HEK293 (cell line): ENCODE results near the gene PTPRR.

Experiments used
- CTCF ChIA-PET: fragments of 350-600 bp; formaldehyde crosslinking; extraction: SDS; loops from one replicate; lab custom pipeline; 2021; ENCODE audit warnings: antibody characterized with exemption; lab: Yijun Ruan, JAX
- POLR2A ChIA-PET: fragments of 300-600 bp; formaldehyde crosslinking; extraction: SDS; loops from one replicate; lab custom pipeline; 2020; ENCODE audit warnings: antibody characterized with exemption, inconsistent platforms; lab: Yijun Ruan, JAX
- H3K27ac ChIP-seq: fragments of 200-500 bp; sonication (Bioruptor generic); 2 replicates; pipeline ENCODE4 v1.5.1; 2014; ENCODE audit warnings: low read depth, low read length, control low read depth, inconsistent platforms; ENCODE audit errors: extremely low read depth
- H3K36me3 ChIP-seq, 2 experiments: fragments of 200-500 bp in 1 of 2; sonication (Bioruptor generic) in 1 of 2; 1 replicate in 1 of 2; 2 replicates in 1 of 2; pipeline ENCODE4 v1.5.1; 2014 to 2017; ENCODE audit warnings: inconsistent platforms in 2 of 2, low read length in 2 of 2; ENCODE audit not compliant: control insufficient read depth in 2 of 2, insufficient read depth in 1 of 2
- H3K4me1 ChIP-seq: fragments of 200-500 bp; sonication (Bioruptor generic); 2 replicates; pipeline ENCODE4 v1.5.1; 2014; ENCODE audit warnings: mild to moderate bottlenecking, low read length, inconsistent platforms; ENCODE audit not compliant: control insufficient read depth, insufficient read depth
- H3K4me3 ChIP-seq: 2 replicates; pipeline ENCODE4 v1.5.1; 2011; ENCODE audit warnings: low read depth, mild to moderate bottlenecking, control low read depth, low read length, moderate library complexity
- H3K9me3 ChIP-seq: fragments of 200-500 bp; sonication (Bioruptor generic); 2 replicates; pipeline ENCODE4 v1.5.1; 2014; ENCODE audit warnings: low read depth, low read length, inconsistent platforms; ENCODE audit not compliant: control insufficient read depth, insufficient read depth
- CTCF ChIP-seq: fragments of 450-650 bp; formaldehyde crosslinking; IDR thresholded peaks from 2 replicates; pipeline ENCODE4 v1.5.1; 2016; ENCODE audit warnings: missing biosample characterization, missing genetic modification characterization
- EGR2 ChIP-seq: fragments of 450-650 bp; formaldehyde crosslinking; IDR thresholded peaks from 2 replicates; pipeline ENCODE4 v1.5.1; 2016; ENCODE audit warnings: low read depth, missing biosample characterization, missing genetic modification characterization
- ELK4 ChIP-seq: IDR thresholded peaks from 2 replicates; pipeline ENCODE4 v1.6.1; 2011; ENCODE audit warnings: mild to moderate bottlenecking, low read depth, low read length, borderline replicate concordance
- KLF10 ChIP-seq: fragments of 450-650 bp; IDR thresholded peaks from 2 replicates; pipeline ENCODE4 v1.5.1; 2018; ENCODE audit warnings: missing biosample characterization, mild to moderate bottlenecking, missing genetic modification characterization
- OVOL3 ChIP-seq: fragments of 450-650 bp; formaldehyde crosslinking; IDR thresholded peaks from 2 replicates; pipeline ENCODE4 v1.5.1; 2016; ENCODE audit warnings: missing biosample characterization, missing genetic modification characterization
- ZBTB1 ChIP-seq: fragments of 450-650 bp; formaldehyde crosslinking; IDR thresholded peaks from 2 replicates; pipeline ENCODE4 v1.5.1; 2016; ENCODE audit warnings: missing biosample characterization, missing genetic modification characterization
- ZBTB20 ChIP-seq: fragments of 450-650 bp; formaldehyde crosslinking; IDR thresholded peaks from 2 replicates; pipeline ENCODE4 v1.5.1; 2016; ENCODE audit warnings: missing biosample characterization, missing genetic modification characterization
- ZBTB49 ChIP-seq: fragments of 450-650 bp; formaldehyde crosslinking; IDR thresholded peaks from 2 replicates; pipeline ENCODE4 v1.5.1; 2016; ENCODE audit warnings: missing biosample characterization, missing genetic modification characterization, low read depth
- ZNF223 ChIP-seq: fragments of 450-650 bp; formaldehyde crosslinking; IDR thresholded peaks from 2 replicates; pipeline ENCODE4 v1.5.1; 2016; ENCODE audit warnings: missing biosample characterization, missing genetic modification characterization
- ZNF239 ChIP-seq: fragments of 450-650 bp; formaldehyde crosslinking; IDR thresholded peaks from 2 replicates; pipeline ENCODE4 v1.5.1; 2016; ENCODE audit warnings: missing biosample characterization, missing genetic modification characterization
- ZNF335 ChIP-seq: fragments of 450-650 bp; formaldehyde crosslinking; conservative IDR thresholded peaks from 2 replicates; pipeline ENCODE4 v1.5.1; 2016; ENCODE audit warnings: missing biosample characterization, missing genetic modification characterization
- ZNF341 ChIP-seq: fragments of 450-650 bp; formaldehyde crosslinking; IDR thresholded peaks from 2 replicates; pipeline ENCODE4; 2016; ENCODE audit warnings: low read depth, missing biosample characterization, missing genetic modification characterization
- ZNF366 ChIP-seq: fragments of 450-650 bp; formaldehyde crosslinking; conservative IDR thresholded peaks from 2 replicates; pipeline ENCODE4 v1.5.1; 2016; ENCODE audit warnings: missing biosample characterization, missing genetic modification characterization
- ZNF510 ChIP-seq: fragments of 450-650 bp; formaldehyde crosslinking; IDR thresholded peaks from 2 replicates; pipeline ENCODE4 v1.5.1; 2018; ENCODE audit warnings: mild to moderate bottlenecking, missing genetic modification characterization, missing biosample characterization; ENCODE audit not compliant: insufficient replicate concordance
- ZNF514 ChIP-seq: fragments of 450-650 bp; formaldehyde crosslinking; IDR thresholded peaks from 2 replicates; pipeline ENCODE4 v1.5.1; 2016; ENCODE audit warnings: missing biosample characterization, missing genetic modification characterization
- ZNF548 ChIP-seq: fragments of 450-650 bp; formaldehyde crosslinking; IDR thresholded peaks from 2 replicates; pipeline ENCODE4 v1.5.1; 2016; ENCODE audit warnings: missing biosample characterization, missing genetic modification characterization
- ZNF555 ChIP-seq: fragments of 450-650 bp; formaldehyde crosslinking; conservative IDR thresholded peaks from 2 replicates; pipeline ENCODE4 v1.5.1; 2017; ENCODE audit warnings: missing biosample characterization, mild to moderate bottlenecking, missing genetic modification characterization, inconsistent platforms
- ZNF654 ChIP-seq: fragments of 450-650 bp; formaldehyde crosslinking; IDR thresholded peaks from 2 replicates; pipeline ENCODE4 v1.5.1; 2016; ENCODE audit warnings: low read depth, missing biosample characterization, missing genetic modification characterization
- ZNF791 ChIP-seq: fragments of 450-650 bp; formaldehyde crosslinking; IDR thresholded peaks from 2 replicates; pipeline ENCODE4 v1.5.1; 2016; ENCODE audit warnings: missing biosample characterization, missing genetic modification characterization
- ZNF830 ChIP-seq: fragments of 450-650 bp; IDR thresholded peaks from 2 replicates; pipeline ENCODE4 v1.5.0; 2018; ENCODE audit warnings: missing biosample characterization, missing genetic modification characterization, low read depth, mild to moderate bottlenecking, moderate library complexity
- ZNF837 ChIP-seq: fragments of 450-650 bp; formaldehyde crosslinking; IDR thresholded peaks from 2 replicates; pipeline ENCODE4 v1.5.1; 2016; ENCODE audit warnings: missing biosample characterization, missing genetic modification characterization
- TF ChIP-seq, protein P1 (sequence below): fragments of 450-650 bp; formaldehyde crosslinking; IDR thresholded peaks from 2 replicates; pipeline ENCODE4 v1.5.1; 2016; ENCODE audit warnings: missing biosample characterization, missing genetic modification characterization
- TF ChIP-seq, protein P2 (sequence below): fragments of 450-650 bp; formaldehyde crosslinking; IDR thresholded peaks from 2 replicates; pipeline ENCODE4 v1.5.1; 2017; ENCODE audit warnings: missing biosample characterization, missing genetic modification characterization

The PTPRR gene

DNA sequence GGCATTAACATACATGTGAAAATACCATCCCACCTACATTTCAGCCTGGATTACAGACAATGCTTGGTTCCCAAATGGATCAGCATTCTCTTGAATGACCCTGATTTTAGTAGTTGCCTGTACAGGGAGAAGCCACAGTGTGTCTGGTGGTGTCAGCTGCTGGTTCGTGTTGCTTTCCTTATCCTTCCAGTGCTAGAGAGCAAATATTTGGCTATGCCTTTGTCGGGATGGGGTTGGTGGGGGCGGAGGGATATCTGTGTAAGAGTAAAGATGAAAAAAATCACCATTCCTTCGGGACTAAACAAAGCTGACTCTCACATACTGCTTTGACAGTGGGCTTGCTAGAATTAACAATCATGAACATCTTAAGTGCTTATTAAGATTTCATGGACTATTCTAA lies 96.0 kb downstream of the PTPRR start:
- CTCF ChIA-PET, result interaction anchor here (0.7 to 1.4 kb wide), 2 partner anchors 14 to 18 kb away, joined by 3 to 4 read pairs; no protein-coding TSS in a partner anchor
- Histone ChIP-seq H3K4me3 (no peak overlapping the region), H3K4me1 (no peaks in the 10 kb centered on the region), H3K9me3 (no peaks in the 10 kb centered on the region), H3K27ac (no peak overlapping the region)
- POLR2A ChIA-PET, result no interaction called here
- TF ChIP-seq, protein P1, sequence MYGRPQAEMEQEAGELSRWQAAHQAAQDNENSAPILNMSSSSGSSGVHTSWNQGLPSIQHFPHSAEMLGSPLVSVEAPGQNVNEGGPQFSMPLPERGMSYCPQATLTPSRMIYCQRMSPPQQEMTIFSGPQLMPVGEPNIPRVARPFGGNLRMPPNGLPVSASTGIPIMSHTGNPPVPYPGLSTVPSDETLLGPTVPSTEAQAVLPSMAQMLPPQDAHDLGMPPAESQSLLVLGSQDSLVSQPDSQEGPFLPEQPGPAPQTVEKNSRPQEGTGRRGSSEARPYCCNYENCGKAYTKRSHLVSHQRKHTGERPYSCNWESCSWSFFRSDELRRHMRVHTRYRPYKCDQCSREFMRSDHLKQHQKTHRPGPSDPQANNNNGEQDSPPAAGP (tag by site-specific recombination), result no peak
- TF ChIP-seq ZNF548 (tag by site-specific recombination) (no peak), ZNF366 (no peak), ZBTB49 (no peak), ZNF335 (tag by site-specific recombination) (no peak), ZNF514 (tag by site-specific recombination) (no peak), ELK4 (no peak), ZNF830 (tag by site-specific recombination) (no peak), ZNF223 (no peak), ZNF555 (tag by site-specific recombination) (no peak), EGR2 (tag by site-specific recombination) (no peak), ZNF654 (tag by site-specific recombination) (no peak)
- TF ChIP-seq, all 188 proteins: peak for 0
- H3K36me3 ChIP-seq, result no peaks in the 10 kb centered on the region

- TF ChIP-seq OVOL3 (tag by site-specific recombination) (no peak), CTCF (0 out of 2 replicates have a peak, but pooled peaks have one; percentile 18), ZNF654 (tag by site-specific recombination) (peak; percentile 18; the same call in 1 of the 2 replicates)
- CTCF ChIA-PET, result interaction anchor here (1.4 kb wide), 1 partner anchor 19 kb away, joined by 4 read pairs; no protein-coding TSS in a partner anchor
- Histone ChIP-seq H3K9me3 (no peaks in the 10 kb centered on the region), H3K4me3 (no peak overlapping the region), H3K4me1 (no peaks in the 10 kb centered on the region), H3K27ac (no peak overlapping the region), H3K36me3 (no peaks in the 10 kb centered on the region)
- POLR2A ChIA-PET, result no interaction called here
These were observed 97.2 kb downstream of the PTPRR start for GRCh38 chr12:70823182-70823976.

DNA sequence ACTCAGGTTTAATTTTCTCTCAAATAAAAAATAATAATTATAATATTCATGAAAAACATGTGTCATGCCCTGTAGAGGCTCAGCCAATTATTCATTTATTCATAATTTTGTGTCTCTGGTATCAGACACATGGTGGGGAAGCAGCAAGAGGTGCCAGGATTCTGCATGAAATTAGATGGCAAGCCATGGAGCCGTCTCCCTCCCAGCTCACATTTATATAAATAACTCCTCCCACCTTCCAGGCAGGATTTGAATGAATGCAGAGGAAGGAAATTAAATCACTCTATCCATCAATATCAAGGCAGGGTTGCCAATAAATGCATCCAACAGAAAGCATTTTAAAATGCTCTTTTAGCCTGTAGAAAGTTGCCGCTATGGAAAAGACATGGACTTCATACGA lies 98.1 kb downstream of the PTPRR start:
- CTCF ChIA-PET, result no interaction called here
- no peak overlapping the region for H3K4me3 ChIP-seq
- POLR2A ChIA-PET, result no interaction called here
- no peaks in the 10 kb centered on the region for H3K4me1 ChIP-seq
- H3K9me3 ChIP-seq, result no peaks in the 10 kb centered on the region
- no peak overlapping the region for H3K27ac ChIP-seq
- H3K36me3 ChIP-seq, result no peaks in the 10 kb centered on the region
- TF ChIP-seq KLF10 (no peak), ZNF837 (tag by site-specific recombination) (no peak), ZNF791 (tag by site-specific recombination) (no peak), ZBTB1 (tag by site-specific recombination) (no peak), ZNF510 (tag by site-specific recombination) (no peak), ZBTB20 (tag by site-specific recombination) (no peak), ZNF239 (tag by site-specific recombination) (no peak), ZNF341 (tag by site-specific recombination) (no peak)
- TF ChIP-seq, protein P2, sequence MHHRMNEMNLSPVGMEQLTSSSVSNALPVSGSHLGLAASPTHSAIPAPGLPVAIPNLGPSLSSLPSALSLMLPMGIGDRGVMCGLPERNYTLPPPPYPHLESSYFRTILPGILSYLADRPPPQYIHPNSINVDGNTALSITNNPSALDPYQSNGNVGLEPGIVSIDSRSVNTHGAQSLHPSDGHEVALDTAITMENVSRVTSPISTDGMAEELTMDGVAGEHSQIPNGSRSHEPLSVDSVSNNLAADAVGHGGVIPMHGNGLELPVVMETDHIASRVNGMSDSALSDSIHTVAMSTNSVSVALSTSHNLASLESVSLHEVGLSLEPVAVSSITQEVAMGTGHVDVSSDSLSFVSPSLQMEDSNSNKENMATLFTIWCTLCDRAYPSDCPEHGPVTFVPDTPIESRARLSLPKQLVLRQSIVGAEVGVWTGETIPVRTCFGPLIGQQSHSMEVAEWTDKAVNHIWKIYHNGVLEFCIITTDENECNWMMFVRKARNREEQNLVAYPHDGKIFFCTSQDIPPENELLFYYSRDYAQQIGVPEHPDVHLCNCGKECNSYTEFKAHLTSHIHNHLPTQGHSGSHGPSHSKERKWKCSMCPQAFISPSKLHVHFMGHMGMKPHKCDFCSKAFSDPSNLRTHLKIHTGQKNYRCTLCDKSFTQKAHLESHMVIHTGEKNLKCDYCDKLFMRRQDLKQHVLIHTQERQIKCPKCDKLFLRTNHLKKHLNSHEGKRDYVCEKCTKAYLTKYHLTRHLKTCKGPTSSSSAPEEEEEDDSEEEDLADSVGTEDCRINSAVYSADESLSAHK, result no peak
